GM21576 (cell line): ENCODE data around the gene FAM234B.
A peak's percentile ranks its signal among the peaks of the same experiment; 100 is the strongest.

ENCODE experiments used
- ATAC-seq: cut with Tn5 transposase; IDR thresholded peaks from one replicate; pipeline ENCODE4 v1.9.1; 2021; ENCODE audit warnings: mild to moderate bottlenecking, moderate library complexity; ENCODE audit not compliant: unreplicated experiment

FAM234B gene

GRCh38 chr12:13044002-13044905 lies at the start of gene FAM234B:
Gene FAM234B (plus strand): TSS chr12:13044381. CDS start chr12:13044404, 23 bp downstream.
- peak; percentile 80 for ATAC-seq

GRCh38 chr12:12995088-12995487 lies 49.1 kb upstream of the FAM234B start:
- ATAC-seq: no peak

GRCh38 chr12:12996209-12996608 lies 48.0 kb upstream of the FAM234B start:
- no peak for ATAC-seq

GRCh38 chr12:12997156-12997555 lies 47.0 kb upstream of the FAM234B start:
- ATAC-seq: no peak

- no peak for ATAC-seq
These were observed 46.4 kb upstream of the FAM234B start for GRCh38 chr12:12997734-12998133.

- ATAC-seq: no peak
These were observed 45.9 kb upstream of the FAM234B start for GRCh38 chr12:12998248-12998647.

- ATAC-seq: peak; percentile 2
These were observed 44.8 kb upstream of the FAM234B start for GRCh38 chr12:12999271-12999958.

GRCh38 chr12:12999959-13000615 lies 44.1 kb upstream of the FAM234B start, which contains the start of gene HEBP1:
Gene HEBP1 (minus strand): TSS chr12:13000265. CDS start chr12:13000114, 151 bp downstream.
- ATAC-seq: peak; percentile 84

- ATAC-seq: peak; percentile 11
These were observed 43.6 kb upstream of the FAM234B start for GRCh38 chr12:13000616-13000924.

- no peak for ATAC-seq
These were observed 43.0 kb upstream of the FAM234B start for GRCh38 chr12:13000925-13001774.

GRCh38 chr12:13001775-13002040 lies 42.5 kb upstream of the FAM234B start:
- no peak for ATAC-seq

GRCh38 chr12:13002301-13003097 lies 41.7 kb upstream of the FAM234B start:
- ATAC-seq: no peak

GRCh38 chr12:13004361-13004760 lies 39.8 kb upstream of the FAM234B start:
- ATAC-seq: no peak

- ATAC-seq: no peak
These were observed 39.2 kb upstream of the FAM234B start for GRCh38 chr12:13004986-13005385.

GRCh38 chr12:13005649-13006048 lies 38.5 kb upstream of the FAM234B start:
- ATAC-seq: no peak

- ATAC-seq: no peak
These were observed 36.5 kb upstream of the FAM234B start for GRCh38 chr12:13007496-13008233.

GRCh38 chr12:13008741-13009380 lies 35.3 kb upstream of the FAM234B start:
- ATAC-seq: no peak

- ATAC-seq: no peak
These were observed 33.1 kb upstream of the FAM234B start for GRCh38 chr12:13011098-13011497.

GRCh38 chr12:13022851-13023271 lies 21.3 kb upstream of the FAM234B start:
- no peak for ATAC-seq
